HG02973 (cell line): ENCODE data around the gene GLOD4.
A peak's percentile ranks its signal among the peaks of the same experiment; 100 is the strongest.
"Not testable (repeated sequence)": the region's sequence is repeated elsewhere in the genome, so short reads cannot be mapped to it uniquely, and the experiment has no call there.

Experiments used
- ATAC-seq: cut with Tn5 transposase; IDR thresholded peaks from one replicate; pipeline ENCODE4 v1.9.1; 2021; ENCODE audit warnings: moderate library complexity; ENCODE audit not compliant: unreplicated experiment

The GLOD4 gene, protein sequence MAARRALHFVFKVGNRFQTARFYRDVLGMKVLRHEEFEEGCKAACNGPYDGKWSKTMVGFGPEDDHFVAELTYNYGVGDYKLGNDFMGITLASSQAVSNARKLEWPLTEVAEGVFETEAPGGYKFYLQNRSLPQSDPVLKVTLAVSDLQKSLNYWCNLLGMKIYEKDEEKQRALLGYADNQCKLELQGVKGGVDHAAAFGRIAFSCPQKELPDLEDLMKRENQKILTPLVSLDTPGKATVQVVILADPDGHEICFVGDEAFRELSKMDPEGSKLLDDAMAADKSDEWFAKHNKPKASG

DNA sequence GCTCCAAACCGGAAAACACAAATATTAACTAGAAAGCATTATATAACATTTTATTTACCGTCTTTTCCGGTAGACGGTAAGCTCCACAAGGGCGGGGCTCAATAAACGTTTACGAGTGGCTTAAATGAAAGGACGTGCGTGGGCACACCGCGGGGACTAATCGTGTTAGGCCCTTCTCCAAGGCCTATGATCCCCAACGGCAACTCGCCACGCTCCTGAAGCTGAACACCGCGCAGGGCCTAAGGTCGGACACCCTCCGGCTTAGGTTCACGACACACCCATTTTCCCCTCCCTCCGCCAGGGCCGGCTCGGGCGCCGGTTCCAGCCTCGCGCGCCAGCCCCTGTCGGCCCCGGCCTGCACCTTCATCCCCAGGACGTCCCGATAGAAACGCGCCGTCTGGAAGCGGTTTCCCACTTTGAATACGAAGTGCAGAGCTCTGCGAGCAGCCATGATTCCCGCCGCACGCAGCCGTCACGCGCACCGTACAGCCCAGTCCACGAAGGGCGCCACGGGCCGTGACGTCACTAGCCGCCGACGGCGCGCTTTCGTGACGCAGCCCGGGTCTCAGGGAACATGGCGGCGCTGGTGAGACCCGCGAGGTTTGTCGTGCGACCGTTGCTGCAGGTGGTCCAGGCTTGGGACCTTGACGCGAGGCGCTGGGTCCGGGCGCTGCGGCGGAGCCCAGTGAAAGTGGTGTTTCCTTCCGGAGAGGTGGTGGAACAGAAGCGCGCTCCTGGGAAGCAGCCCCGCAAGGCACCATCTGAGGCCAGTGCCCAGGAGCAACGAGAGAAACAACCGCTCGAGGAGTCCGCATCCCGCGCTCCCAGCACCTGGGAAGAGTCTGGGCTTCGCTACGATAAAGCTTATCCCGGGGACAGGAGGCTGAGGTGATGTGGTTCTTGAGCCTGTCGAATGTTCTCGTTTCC is at the start of gene GLOD4, which contains the start of gene MRM3:
Gene GLOD4 (minus strand): TSS at position 476 of the 927 bp plus-strand sequence. CDS start 25 bp downstream, at position 451.
Gene MRM3 (plus strand): TSS at position 549 of the 927 bp plus-strand sequence. CDS start 26 bp downstream, at position 575.
- peak; percentile 79 for ATAC-seq

- no peak for ATAC-seq
Measured at GRCh38 chr17:830950-831349, 48.9 kb upstream of the GLOD4 start.

GRCh38 chr17:830381-830780 is 48.3 kb upstream of the GLOD4 start:
- no peak for ATAC-seq

GRCh38 chr17:829614-830013 is 47.5 kb upstream of the GLOD4 start:
- ATAC-seq = not testable (repeated sequence)

- no peak for ATAC-seq
Measured at GRCh38 chr17:828761-829160, 46.7 kb upstream of the GLOD4 start.

DNA sequence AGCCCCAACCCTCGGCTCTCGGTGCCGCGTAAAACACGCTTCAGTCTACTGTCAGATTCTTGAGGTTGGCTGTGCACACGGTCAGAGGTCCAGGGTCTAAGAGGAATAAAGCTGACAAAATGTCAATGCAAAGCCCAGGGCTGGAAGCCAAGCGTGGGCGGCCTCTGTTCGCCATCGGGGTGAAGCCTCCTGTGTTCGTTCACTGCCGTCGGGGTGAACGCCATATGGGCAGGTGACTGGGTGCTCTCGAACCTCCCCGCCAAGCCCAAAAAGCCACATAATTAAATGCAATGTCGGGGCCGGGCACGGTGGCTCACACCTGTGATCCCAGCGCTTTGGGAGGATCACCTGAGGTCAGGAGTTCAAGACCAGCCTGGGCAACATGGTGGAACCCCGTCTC is 44.7 kb upstream of the GLOD4 start:
- ATAC-seq = no peak

- ATAC-seq = no peak
Measured at GRCh38 chr17:825216-825615, 43.1 kb upstream of the GLOD4 start.

DNA sequence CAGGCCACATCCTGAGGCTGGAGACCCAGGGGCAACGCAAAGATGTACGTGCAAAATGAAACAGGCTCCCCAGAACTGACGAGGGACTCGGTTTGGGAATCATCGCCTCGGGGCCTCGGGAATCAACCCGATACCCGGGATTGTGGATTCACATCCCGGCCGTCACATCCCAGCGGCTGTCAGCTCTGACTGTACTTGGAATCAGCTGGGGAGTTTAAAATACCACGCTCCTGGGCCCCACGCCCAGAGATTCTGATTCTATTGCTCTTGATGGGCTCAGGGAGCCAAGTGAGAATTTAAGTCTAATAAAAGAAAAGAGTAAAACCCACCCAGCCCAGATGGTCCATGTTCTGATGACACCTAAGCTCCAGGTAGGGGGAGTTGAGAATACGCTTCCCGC is 42.3 kb upstream of the GLOD4 start:
- ATAC-seq = no peak

DNA sequence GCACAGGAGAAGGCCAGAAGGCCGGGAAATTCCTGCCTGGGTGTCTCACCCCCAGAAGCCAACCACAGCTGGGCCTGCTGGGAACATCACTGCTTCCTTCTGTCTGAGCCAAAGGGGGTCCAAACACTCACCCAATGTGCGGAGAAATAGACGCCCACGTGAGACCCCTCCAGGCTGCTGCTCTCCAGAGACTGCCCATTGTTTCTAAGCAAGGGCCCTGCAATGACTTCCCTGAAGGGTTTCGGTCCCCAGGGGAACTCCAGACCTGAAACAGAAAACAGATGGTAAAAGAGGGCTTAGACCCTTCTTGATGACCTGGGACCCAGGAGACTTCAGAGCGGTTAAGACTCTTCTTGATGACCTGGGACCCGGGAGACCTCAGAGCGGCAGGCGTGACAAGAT is 41.4 kb upstream of the GLOD4 start:
- no peak for ATAC-seq

GRCh38 chr17:819251-819650 is 37.2 kb upstream of the GLOD4 start:
- ATAC-seq = no peak

- ATAC-seq = no peak
Measured at GRCh38 chr17:814371-814770, 32.3 kb upstream of the GLOD4 start.

- ATAC-seq = no peak
Measured at GRCh38 chr17:812638-813204, 30.6 kb upstream of the GLOD4 start.

GRCh38 chr17:811051-811784 is 29.1 kb upstream of the GLOD4 start:
- no peak for ATAC-seq

DNA sequence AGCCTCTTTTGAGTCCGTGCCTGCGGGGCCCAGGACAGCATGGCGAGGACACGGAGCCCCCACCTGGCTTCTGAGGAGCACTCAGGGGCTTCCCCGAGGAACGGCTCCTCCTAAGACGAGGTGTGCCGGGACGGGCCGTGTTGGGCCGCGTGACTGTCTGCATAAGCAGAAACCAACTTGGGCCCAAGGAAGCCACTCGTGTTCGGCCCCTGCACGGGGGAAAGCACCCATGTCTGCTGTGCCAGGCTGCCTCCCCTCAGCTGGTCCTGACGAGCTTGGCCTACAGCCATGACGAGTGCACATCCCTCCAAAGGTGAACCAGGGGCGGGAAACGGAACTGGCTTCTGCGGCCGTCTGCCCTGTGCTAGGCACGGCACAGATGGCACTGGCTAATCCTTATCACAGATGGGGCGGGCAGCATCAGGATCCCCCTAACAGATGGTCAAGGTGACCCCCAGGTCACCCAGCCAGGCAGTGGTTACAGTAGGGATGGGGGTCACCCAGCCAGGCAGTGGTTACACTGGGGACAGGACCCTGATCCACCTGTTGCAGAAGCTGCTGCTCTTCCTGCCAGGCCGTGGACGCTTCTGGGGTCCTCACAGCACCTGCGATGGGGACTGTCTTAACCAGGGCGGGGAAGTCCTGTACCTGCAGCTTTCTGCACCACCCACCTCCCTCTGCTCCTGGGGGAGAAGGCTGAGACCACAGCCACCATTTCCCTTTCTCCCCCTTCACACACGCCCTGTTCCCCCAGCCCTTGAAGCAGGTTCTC is 25.6 kb upstream of the GLOD4 start:
- ATAC-seq = no peak

- no peak for ATAC-seq
Measured at GRCh38 chr17:806781-807522, 24.9 kb upstream of the GLOD4 start.

GRCh38 chr17:806346-806745 is 24.3 kb upstream of the GLOD4 start:
- no peak for ATAC-seq

DNA sequence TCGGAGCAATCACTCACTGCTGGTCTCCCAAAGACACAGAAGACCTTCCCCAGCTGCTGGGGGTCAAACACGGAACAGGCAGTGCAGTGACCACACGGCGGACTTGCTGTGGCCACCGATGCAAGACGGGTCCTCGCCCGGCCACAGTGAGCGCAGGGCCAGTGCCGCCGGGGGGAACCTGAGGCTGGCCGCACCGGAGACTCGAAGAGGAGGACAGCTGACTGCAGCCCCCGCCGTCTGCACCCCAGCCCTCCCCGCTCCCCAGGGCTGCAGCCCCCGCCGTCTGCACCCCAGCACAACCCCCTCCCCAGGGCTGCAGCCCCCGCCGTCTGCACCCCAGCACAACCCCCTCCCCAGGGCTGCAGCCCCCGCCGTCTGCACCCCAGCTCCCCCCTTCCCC is 23.8 kb upstream of the GLOD4 start:
- ATAC-seq = not testable (repeated sequence)

- ATAC-seq = no peak
Measured at GRCh38 chr17:804541-805435, 22.7 kb upstream of the GLOD4 start.
